SKM-1 treated with dmso at 0.1 percent for 144 hours (cell line): Measurements from ENCODE around the gene GAK.
"Not testable (repeated sequence)": the region's sequence is repeated elsewhere in the genome, so short reads cannot be mapped to it uniquely, and the experiment has no call there.

ENCODE experiments used
- DNase-seq: peaks from one replicate; lab custom pipeline; 2025; ENCODE audit not compliant: unreplicated experiment; lab: John Stamatoyannopoulos, UW

GAK gene

GRCh38 chr4:931960-932712, at the start of gene GAK, which contains the start of gene TMEM175:
Gene GAK, minus strand, starts transcription at chr4:932316. Its CDS starts 129 bp downstream, at chr4:932187.
Gene TMEM175, plus strand, starts transcription at chr4:932460. Its CDS starts 15,280 bp downstream, at chr4:947740.
- peak; percentile 98 for DNase-seq

DNA sequence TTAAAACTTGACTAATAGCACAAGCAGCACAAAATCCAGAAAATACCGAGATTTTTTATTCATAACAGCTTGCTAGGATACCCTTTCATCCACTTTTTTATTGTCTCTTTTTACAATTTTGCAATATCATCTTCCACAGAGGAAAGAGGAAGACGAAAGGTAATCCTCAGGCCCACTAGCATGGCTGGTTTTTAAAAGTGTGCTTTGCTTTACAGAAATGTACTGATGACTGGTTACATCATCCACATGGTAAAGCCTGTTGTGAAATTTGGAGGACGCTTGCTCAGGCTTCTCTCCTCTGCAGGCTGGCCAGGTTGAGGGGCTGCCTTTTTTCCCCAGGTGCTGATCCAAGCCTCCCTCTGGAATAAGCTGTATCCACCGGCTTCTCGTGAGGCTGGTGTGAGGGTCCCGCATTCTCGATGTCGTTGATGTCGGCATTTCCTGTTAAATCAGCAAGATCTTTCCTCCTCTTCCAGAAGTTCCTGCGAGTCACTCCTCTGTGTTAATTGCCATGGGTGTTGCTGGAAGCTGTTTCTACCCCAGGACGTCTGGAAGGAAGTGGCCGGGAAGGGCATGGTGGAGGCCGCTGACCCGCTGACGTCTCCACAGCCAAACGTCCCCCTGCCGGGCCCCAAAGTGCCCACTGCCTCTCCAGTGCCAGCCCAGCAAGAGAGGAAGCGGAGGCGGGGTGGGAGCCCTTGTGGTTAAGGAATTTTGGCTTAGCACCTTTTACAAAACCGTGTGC, 47.0 kb upstream of the GAK start:
- peak; percentile 100 for DNase-seq

GRCh38 chr4:976016-976415, 43.9 kb upstream of the GAK start:
- DNase-seq: not testable (repeated sequence)

GRCh38 chr4:974668-975067, 42.6 kb upstream of the GAK start:
- no peak for DNase-seq

GRCh38 chr4:973431-974397, 41.6 kb upstream of the GAK start, which contains the start of gene DGKQ:
Gene DGKQ, minus strand, starts transcription at chr4:973569. Its CDS starts 87 bp downstream, at chr4:973482.
- DNase-seq: peak; percentile 76

GRCh38 chr4:972651-973424, 40.7 kb upstream of the GAK start:
- DNase-seq: no peak

DNA sequence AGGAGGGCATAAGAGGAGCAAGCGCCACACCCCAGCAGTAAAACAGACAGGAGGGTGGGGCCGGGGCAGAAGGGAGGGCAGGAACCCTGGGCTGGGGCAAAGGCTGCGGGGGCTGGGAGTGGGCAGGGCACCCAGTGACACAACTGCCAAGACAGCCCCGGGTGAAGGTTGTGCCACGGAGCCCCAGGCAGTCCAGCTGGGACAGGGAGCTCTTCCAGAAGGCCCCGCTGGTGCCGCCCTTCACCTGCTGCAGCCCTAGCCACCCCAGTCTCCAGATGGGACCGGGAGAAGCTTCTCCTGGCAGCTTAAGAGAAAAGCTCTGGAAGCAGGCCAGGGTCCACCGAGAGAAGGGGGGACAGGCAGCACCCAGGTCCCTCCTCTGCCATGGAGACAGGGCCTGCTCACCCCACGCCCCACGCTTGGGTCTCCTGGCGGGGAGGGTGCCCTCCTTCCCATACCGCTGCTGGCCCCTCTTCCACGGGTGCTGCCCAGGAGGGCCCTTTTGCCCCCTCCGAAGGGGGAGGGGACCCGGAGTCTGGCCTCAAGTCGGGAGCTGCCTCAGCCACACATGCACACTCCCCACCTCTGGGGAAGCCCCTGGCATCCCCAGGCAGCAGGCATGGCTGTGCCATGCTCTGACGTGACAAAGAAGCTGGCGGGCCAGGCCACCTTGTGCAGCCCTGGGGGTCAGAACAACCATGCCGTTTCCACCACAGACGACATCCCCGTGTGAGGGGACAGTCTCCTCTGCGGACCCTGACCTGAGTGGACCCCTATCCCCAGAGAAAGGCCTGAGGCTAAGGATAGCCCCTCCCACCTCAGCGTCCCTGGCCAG, 39.8 kb upstream of the GAK start:
- DNase-seq: no peak

DNA sequence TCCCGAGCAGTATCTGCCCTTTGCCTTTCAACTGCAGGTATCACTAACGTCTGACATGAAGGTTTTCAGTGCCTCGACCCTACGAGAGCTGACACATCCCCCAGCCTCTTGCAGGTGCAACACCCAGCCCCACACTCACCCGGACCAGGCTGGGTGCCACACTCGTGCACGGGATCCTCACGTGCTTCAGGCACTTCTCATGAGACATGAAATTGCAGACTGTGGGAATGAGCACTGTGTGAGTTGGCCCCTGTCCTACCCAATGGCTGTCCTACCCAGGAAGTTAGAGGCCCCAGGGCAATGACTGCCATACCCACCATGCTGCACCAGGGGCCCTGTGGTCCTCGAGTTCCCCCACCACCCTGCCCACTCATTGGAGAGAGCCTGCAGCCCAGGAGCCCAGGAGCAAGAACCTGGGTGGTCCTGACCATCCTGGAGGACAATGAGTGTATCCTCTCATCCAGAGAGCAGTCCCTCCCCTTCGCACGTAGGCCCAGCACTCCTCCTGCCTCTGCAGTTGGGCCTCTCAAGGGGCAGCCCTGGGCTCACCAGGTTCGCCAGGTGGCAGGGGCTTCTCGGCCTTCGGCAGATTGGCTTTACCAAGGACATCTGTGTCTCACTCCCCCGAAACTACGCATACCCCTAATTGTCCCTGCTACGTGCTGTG, 38.9 kb upstream of the GAK start:
- DNase-seq: no peak

DNA sequence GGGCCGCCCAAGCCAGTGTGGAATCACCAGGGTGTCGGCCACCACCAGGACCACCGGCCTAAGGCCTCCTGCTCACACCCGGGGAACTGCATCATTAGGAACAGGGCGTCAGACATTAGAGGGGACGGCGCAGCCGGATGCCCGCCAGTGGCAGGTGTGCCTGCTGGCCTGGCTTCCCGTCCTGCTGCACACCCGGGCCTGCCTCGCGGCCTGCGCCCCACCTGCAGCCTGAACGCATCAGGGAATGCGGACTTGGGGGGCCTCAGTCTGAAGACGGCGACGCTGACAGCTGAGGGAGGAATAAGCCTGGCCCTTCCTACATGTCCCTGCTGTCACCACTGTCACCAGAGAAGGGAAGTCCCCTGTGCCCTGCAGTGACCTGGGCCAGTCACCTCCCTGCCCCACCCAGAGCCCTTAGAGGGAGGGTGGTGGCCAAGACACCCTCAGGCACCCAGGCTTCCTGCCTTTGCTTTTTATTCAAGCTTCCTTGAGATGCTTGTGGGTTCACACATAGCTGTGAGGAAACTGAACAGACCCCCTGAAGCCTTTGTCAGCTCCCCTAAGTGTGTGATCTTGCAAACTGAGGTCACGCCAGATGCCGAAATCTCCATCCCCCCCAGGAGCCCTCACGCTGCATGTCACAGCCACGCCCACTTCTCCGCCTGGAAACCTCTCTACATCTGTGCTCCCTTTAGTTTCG, 38.1 kb upstream of the GAK start:
- DNase-seq: no peak

DNA sequence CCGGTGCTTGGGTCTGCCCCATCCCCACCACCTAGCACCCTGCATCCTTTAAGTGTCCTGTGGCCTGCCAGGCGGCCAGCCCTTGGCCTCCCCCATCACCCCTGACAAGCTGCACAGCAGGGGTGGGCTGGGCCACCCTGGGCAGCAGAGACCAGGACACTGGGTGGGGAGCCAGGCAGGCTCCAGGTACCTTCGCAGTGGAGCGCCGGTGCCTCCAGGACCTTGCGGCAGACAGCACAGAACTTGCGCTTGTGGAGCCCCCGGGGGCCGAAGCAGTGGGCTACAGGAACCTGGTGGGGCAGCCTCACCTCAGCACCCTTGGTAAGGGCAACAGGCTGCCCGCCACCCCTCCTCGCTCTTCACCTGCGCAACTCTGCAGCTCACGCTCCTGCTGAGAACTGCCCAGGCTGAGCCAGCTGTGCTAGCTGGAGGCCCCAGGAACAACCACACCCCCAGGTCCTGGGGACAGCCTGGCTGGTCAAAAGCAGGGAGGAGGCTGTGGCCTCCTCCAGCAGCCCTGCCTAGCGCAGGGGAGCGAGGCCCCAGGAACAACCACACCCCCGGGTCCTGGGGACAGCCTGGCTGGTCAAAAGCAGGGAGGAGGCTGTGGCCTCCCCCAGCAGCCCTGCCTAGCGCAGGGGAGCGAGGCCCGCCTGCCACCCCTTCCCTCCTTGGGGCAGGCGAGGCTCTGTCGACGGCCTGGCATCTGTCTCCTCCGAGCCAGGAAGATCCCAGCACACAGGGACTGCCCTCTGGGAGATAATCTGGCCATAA, 36.7 kb upstream of the GAK start:
- no peak for DNase-seq

GRCh38 chr4:968221-968620, 36.1 kb upstream of the GAK start:
- DNase-seq: no peak

- no peak for DNase-seq
These were observed 35.3 kb upstream of the GAK start for GRCh38 chr4:967113-968104.

DNA sequence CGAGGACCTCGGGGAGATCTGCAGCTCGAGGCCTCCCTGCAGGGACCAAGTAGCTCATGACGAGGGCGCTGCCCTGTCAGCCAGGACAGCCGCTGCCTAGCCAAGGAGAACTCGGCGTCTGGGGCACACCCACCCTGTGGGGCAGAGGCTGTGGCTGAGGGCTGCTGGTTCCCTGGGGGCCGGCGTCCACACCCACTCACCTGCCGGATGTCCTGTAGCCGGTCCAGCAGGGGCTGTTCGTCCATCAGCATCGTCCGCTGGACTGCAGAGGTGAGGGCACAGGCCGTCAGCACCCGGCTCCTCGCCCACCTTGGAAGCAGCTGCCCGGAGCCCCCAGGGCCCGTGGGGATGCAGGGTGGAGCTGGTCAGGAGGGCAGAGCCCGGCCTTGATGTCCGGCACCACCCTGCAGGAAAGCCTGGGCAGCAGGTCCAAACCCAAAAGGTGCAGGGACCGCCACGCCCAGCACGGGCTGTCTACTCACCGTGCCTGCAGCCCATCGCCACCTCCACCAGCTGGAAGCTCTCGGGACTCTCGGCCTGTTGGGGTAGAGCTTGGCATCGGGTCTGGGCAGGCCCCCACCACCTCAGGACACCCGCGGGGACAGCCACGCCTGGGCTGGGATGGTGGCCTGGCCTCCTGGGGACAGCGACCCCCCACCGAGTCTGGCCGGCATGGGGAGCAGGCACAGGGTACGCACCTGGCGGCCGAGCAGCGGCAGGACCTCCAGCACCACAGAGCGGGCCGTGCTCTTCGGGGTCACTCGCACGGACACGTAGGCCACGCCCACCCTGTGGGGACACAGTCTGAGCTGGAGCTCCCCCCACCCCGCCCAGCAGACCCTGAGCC, 34.4 kb upstream of the GAK start:
- DNase-seq: no peak

GRCh38 chr4:965766-966134, 33.6 kb upstream of the GAK start:
- no peak for DNase-seq

DNA sequence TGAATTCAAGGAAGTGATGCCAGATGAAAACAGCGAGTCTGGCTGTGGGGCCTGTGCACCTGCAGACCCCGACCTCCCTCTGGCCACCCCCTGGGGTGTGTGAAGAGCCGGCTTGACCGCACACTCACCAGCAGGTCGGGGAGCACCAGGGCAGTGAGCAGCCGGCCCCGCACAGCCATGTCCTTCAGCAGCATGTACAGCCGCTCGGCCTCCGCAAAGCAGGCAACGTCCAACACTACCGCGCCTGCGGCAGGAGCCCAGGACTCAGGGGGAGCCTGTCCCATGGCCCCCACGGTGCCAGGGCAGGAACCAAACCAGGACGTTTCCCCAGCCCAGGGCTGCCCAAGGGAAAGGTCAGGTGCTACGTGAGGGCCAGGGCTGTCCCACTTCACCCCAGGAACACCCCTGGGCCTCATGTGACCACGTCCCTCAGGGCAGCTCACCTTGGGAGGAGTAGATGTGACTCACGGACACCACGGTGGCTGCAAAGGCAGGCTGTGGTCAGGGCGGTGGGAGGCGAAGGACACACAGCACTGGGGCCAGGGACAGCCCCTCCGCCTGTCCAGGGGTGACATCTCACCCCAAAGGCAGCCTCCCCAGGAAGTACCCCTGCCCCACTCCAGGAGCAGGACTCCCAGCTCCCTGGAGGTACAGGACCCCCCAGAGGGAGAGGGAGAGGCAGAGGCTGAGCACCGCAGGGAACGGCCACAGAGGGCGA, 33.1 kb upstream of the GAK start:
- no peak for DNase-seq
